Measurements from ENCODE around the gene NKX2-4. TPM values are rescaled to one million over a fixed set of nuclear protein-coding genes. Genes with fewer than 3 reads are reported as not detected.

NKX2-4 gene
- total RNA-seq, 1 experiment from 2014 or later, result not detected

DNA sequence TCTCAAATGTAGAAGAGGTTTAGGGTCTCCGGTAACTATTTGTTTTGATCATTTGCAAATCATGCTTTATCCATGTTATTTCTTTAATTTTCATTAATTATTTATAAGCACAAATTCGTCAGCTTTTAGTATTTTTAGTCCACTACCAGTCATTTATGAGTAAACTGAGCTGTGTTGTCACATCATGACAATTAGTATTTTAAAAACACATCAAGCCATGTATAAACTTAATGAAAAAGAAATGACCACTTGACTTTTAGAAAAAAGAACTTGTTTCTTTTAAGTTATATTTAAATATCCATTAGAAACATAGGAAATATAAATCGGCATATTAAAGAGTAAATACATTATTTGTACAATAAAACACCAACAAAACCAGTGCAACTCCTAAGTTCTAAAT, 2.8 kb downstream of the NKX2-4 start:
- no TSS peak for BruUV-seq (replicated peaks)
- DNase-seq (ENCODE audit: low read depth, low spot score) (no peak), ATAC-seq (no peak)
- no peaks in the 10 kb centered on the region for H3K9me3 ChIP-seq (ENCODE audit: control insufficient read depth in 1 of 2, insufficient read depth in 1 of 2, low read depth in 1 of 2, low read length in 2 of 2)
- peaks cover 0 to 2% of the 10 kb centered on the region in 2 experiments; a peak in 1 of 4 replicates for H3K36me3 ChIP-seq (ENCODE audit: control insufficient read depth in 1 of 2, insufficient read depth in 2 of 2, low read length in 2 of 2)
- no peaks in the 10 kb centered on the region for H4K20me1 ChIP-seq (ENCODE audit: insufficient read depth)
- no peaks in the 10 kb centered on the region for H3K4me1 ChIP-seq (ENCODE audit: control insufficient read depth in 1 of 2, insufficient read depth in 2 of 2, low read length in 2 of 2)
- intact Hi-C loops (cut with micrococcal nuclease), result no loop called here
- H3K27me3 ChIP-seq (ENCODE audit: insufficient read depth, low read length), result peaks cover 14% of the 10 kb centered on the region
- H2AFZ ChIP-seq (ENCODE audit: low read depth, low read length, poor library complexity, severe bottlenecking), result no peak overlapping the region
- RAD21 ChIA-PET (ENCODE audit: low non-redundant PET in 1 of 2, low total read pairs in 2 of 2, uncharacterized antibody in 2 of 2, unreplicated experiment in 2 of 2), result no interaction called here
- no peak overlapping the region for H3K4me2 ChIP-seq (ENCODE audit: low read length)
- no peaks in the 10 kb centered on the region for H3K79me2 ChIP-seq (ENCODE audit: insufficient read depth, low read length)
- no peaks in the 10 kb centered on the region for H3K9me2 ChIP-seq (ENCODE audit: insufficient read depth)
- no peak overlapping the region for H3K4me3 ChIP-seq (replicated peaks in 1 of 2; ENCODE audit: low read depth in 1 of 2, low read length in 2 of 2)
- CTCF ChIA-PET, result no interaction called here
- POLR2A ChIA-PET, result no interaction called here
- no peak for TF ChIP-seq EZH2 (IDR thresholded peaks at IDR 0.05)
- TF ChIP-seq ZNF274 (IDR thresholded peaks at IDR 0.05; ENCODE audit: low read depth, low read length), result no peak
- no peak for TF ChIP-seq ELF1 (IDR thresholded peaks at IDR 0.05; ENCODE audit: borderline replicate concordance, low read depth)
- no peak for TF ChIP-seq ZFX (IDR thresholded peaks at IDR 0.05)
- TF ChIP-seq YY1 (IDR thresholded peaks at IDR 0.05; ENCODE audit: extremely low read depth, insufficient replicate concordance, low read depth, low read length), result no peak
- TF ChIP-seq POLR2AphosphoS5 (IDR thresholded peaks at IDR 0.05; ENCODE audit: low read depth, low read length), result no peak
- TF ChIP-seq SP1 (IDR thresholded peaks at IDR 0.05; ENCODE audit: low read depth), result no peak
- no peak for TF ChIP-seq TCF7L2 (IDR thresholded peaks at IDR 0.05; ENCODE audit: borderline replicate concordance, extremely low read depth, insufficient read depth, insufficient read length)
- TF ChIP-seq, protein P1, sequence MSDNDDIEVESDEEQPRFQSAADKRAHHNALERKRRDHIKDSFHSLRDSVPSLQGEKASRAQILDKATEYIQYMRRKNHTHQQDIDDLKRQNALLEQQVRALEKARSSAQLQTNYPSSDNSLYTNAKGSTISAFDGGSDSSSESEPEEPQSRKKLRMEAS (IDR thresholded peaks at IDR 0.05), result no peak
- TF ChIP-seq SRF (IDR thresholded peaks at IDR 0.05; ENCODE audit: low read depth), result no peak
- TF ChIP-seq JUND (IDR thresholded peaks at IDR 0.05), result no peak
- no peak for TF ChIP-seq EGR1 (IDR thresholded peaks at IDR 0.05; ENCODE audit: low read depth)
- TF ChIP-seq, protein P2, sequence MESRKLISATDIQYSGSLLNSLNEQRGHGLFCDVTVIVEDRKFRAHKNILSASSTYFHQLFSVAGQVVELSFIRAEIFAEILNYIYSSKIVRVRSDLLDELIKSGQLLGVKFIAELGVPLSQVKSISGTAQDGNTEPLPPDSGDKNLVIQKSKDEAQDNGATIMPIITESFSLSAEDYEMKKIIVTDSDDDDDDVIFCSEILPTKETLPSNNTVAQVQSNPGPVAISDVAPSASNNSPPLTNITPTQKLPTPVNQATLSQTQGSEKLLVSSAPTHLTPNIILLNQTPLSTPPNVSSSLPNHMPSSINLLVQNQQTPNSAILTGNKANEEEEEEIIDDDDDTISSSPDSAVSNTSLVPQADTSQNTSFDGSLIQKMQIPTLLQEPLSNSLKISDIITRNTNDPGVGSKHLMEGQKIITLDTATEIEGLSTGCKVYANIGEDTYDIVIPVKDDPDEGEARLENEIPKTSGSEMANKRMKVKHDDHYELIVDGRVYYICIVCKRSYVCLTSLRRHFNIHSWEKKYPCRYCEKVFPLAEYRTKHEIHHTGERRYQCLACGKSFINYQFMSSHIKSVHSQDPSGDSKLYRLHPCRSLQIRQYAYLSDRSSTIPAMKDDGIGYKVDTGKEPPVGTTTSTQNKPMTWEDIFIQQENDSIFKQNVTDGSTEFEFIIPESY (IDR thresholded peaks at IDR 0.05; ENCODE audit: extremely low read depth, insufficient replicate concordance, low read length), result no peak
- no peak overlapping the region for H3K9ac ChIP-seq (ENCODE audit: low read length)
- no peak overlapping the region for H3K27ac ChIP-seq (ENCODE audit: low read depth, low read length)
